Mesenchymal stem cell (in vitro differentiated cells and primary cell): ENCODE measurements around the gene SLC28A2.

ENCODE experiments used
- DNase-seq: peaks from one replicate; pipeline ENCODE4 v3.0.0-alpha.2; 2013
- H2AFZ ChIP-seq: one replicate; pipeline ENCODE4 v1.6.1; 2013; ENCODE audit warnings: low read depth, mild to moderate bottlenecking, control low read depth, inconsistent platforms, low read length, moderate library complexity
- H2AK5ac ChIP-seq: 2 replicates; pipeline ENCODE4 v1.6.1; 2013; ENCODE audit warnings: low read length, moderate library complexity, mild to moderate bottlenecking, inconsistent platforms; ENCODE audit not compliant: severe bottlenecking
- H2BK120ac ChIP-seq: one replicate; pipeline ENCODE4 v1.6.1; 2013; ENCODE audit warnings: low read depth, mild to moderate bottlenecking, inconsistent platforms, low read length, moderate library complexity
- H2BK12ac ChIP-seq, 2 experiments: one replicate each; pipeline ENCODE4 v1.6.1; 2013; ENCODE audit warnings: inconsistent platforms in 2 of 2, low read length in 2 of 2, mild to moderate bottlenecking in 2 of 2, moderate library complexity in 2 of 2, control low read depth in 1 of 2
- H2BK15ac ChIP-seq: one replicate; pipeline ENCODE4 v1.6.1; 2013; ENCODE audit warnings: mild to moderate bottlenecking, low read depth, inconsistent platforms; ENCODE audit not compliant: poor library complexity, severe bottlenecking
- H2BK5ac ChIP-seq: 2 replicates; pipeline ENCODE4 v1.6.1; 2013; ENCODE audit warnings: low read depth, mild to moderate bottlenecking, low read length, control low read depth, inconsistent platforms; ENCODE audit not compliant: poor library complexity, severe bottlenecking
- H3K14ac ChIP-seq, 2 experiments: one replicate each; pipeline ENCODE4 v1.6.1; 2013; ENCODE audit warnings: inconsistent platforms in 2 of 2, low read length in 2 of 2, control low read depth in 1 of 2, mild to moderate bottlenecking in 1 of 2, moderate library complexity in 1 of 2
- H3K18ac ChIP-seq, 2 experiments: one replicate each; pipeline ENCODE4 v1.6.1; 2013; ENCODE audit warnings: inconsistent platforms in 2 of 2, low read length in 2 of 2, control low read depth in 1 of 2, low read depth in 1 of 2, mild to moderate bottlenecking in 1 of 2
- H3K23ac ChIP-seq, 2 experiments: one replicate each; pipeline ENCODE4 v1.6.1; 2013; ENCODE audit warnings: inconsistent platforms in 2 of 2, low read length in 2 of 2, mild to moderate bottlenecking in 2 of 2, moderate library complexity in 2 of 2, control low read depth in 1 of 2
- H3K27ac ChIP-seq: 2 replicates; pipeline ENCODE4 v1.5.1; 2013; ENCODE audit warnings: mild to moderate bottlenecking, moderate library complexity, low read length, control low read depth, inconsistent platforms; ENCODE audit not compliant: poor library complexity, severe bottlenecking
- H3K27me3 ChIP-seq, 2 experiments: 2 replicates each; pipeline versions ENCODE4 v1.6.1 to v1.7.0; 2013; ENCODE audit warnings: low read length in 2 of 2, mild to moderate bottlenecking in 2 of 2, moderate library complexity in 2 of 2, control low read depth in 1 of 2, inconsistent platforms in 1 of 2; ENCODE audit not compliant: control insufficient read depth in 1 of 2, insufficient read depth in 1 of 2
- H3K36me3 ChIP-seq, 2 experiments: 2 replicates each; pipeline versions ENCODE4 v1.6.1 to v1.7.0; 2013; ENCODE audit warnings: low read length in 2 of 2, control low read depth in 1 of 2, inconsistent platforms in 1 of 2, low read depth in 1 of 2, mild to moderate bottlenecking in 1 of 2; ENCODE audit not compliant: insufficient read depth in 2 of 2, control insufficient read depth in 1 of 2
- H3K4ac ChIP-seq, 2 experiments: one replicate each; pipeline ENCODE4 v1.6.1; 2013; ENCODE audit warnings: inconsistent platforms in 2 of 2, low read length in 2 of 2, mild to moderate bottlenecking in 2 of 2, moderate library complexity in 2 of 2, control low read depth in 1 of 2, low read depth in 1 of 2
- H3K4me1 ChIP-seq: 2 replicates; pipeline ENCODE4 v1.6.1; 2013; ENCODE audit warnings: low read depth, low read length, control low read depth; ENCODE audit not compliant: control insufficient read depth, insufficient read depth
- H3K4me2 ChIP-seq: 2 replicates; pipeline ENCODE4 v1.6.1; 2013; ENCODE audit warnings: low read length, mild to moderate bottlenecking, inconsistent platforms; ENCODE audit not compliant: poor library complexity, severe bottlenecking
- H3K4me3 ChIP-seq, 2 experiments: 2 replicates each; pipeline versions ENCODE4 v1.5.1 to v1.7.0; 2013; ENCODE audit warnings: low read length in 2 of 2, mild to moderate bottlenecking in 2 of 2, control low read depth in 1 of 2, low read depth in 1 of 2; ENCODE audit not compliant: insufficient read depth in 1 of 2
- H3K79me1 ChIP-seq: replicated peaks from 2 replicates; pipeline ENCODE4 v1.6.1; 2013; ENCODE audit warnings: mild to moderate bottlenecking, control low read depth, low read length, inconsistent platforms; ENCODE audit not compliant: poor library complexity, severe bottlenecking
- H3K9ac ChIP-seq: 2 replicates; pipeline ENCODE4 v1.7.0; 2013; ENCODE audit warnings: mild to moderate bottlenecking, low read length, moderate library complexity
- H3K9me3 ChIP-seq: 2 replicates; pipeline ENCODE4 v1.7.0; 2013; ENCODE audit warnings: mild to moderate bottlenecking, low read length; ENCODE audit not compliant: control insufficient read depth
- H4K8ac ChIP-seq: one replicate; pipeline ENCODE4 v1.6.1; 2013; ENCODE audit warnings: inconsistent platforms, mild to moderate bottlenecking, low read length, moderate library complexity
- H4K91ac ChIP-seq: one replicate; pipeline ENCODE4 v1.6.1; 2013; ENCODE audit warnings: mild to moderate bottlenecking, low read length, inconsistent platforms
- WGBS: methylation state at CpG from one replicate; pipeline ENCODE4 v1.1.7; 2013; ENCODE audit warnings: mixed read lengths; 5-methylcytosine and 5-hydroxymethylcytosine counted together

SLC28A2 gene

GRCh38 chr15:45262906-45263461 is 10.9 kb downstream of the SLC28A2 start:
- Histone ChIP-seq H2BK5ac (no peak overlapping the region), H3K4me3 (no peak overlapping the region), H3K4me1 (no peaks in the 10 kb centered on the region), H2AK5ac (no peak overlapping the region), H2BK120ac (no peak overlapping the region), H4K8ac (no peak overlapping the region), H3K36me3 (no peaks in the 10 kb centered on the region), H3K18ac (no peak overlapping the region), H3K27ac (no peak overlapping the region), H3K9ac (no peak overlapping the region), H2BK12ac (no peak overlapping the region), H3K4me2 (no peak overlapping the region), H3K9me3 (no peaks in the 10 kb centered on the region), H3K14ac (no peak overlapping the region), H4K91ac (no peak overlapping the region), H3K79me1 (no peaks in the 10 kb centered on the region), H3K27me3 (peaks cover 0 to 4% of the 10 kb centered on the region in 2 experiments), H3K4ac (no peak overlapping the region), H3K23ac (no peak overlapping the region), H2AFZ (no peak overlapping the region), H2BK15ac (no peak overlapping the region)
- WGBS = 64% methylated on average over 4 of the region's 4 CpGs
- no peak for DNase-seq

GRCh38 chr15:45263854-45264253 is 11.8 kb downstream of the SLC28A2 start:
- Histone ChIP-seq H3K36me3 (no peaks in the 10 kb centered on the region), H3K4me3 (no peak overlapping the region), H3K79me1 (no peaks in the 10 kb centered on the region), H2BK12ac (no peak overlapping the region), H2BK120ac (no peak overlapping the region), H3K27ac (no peak overlapping the region), H2BK15ac (no peak overlapping the region), H3K9ac (no peak overlapping the region), H3K14ac (no peak overlapping the region), H3K4ac (no peak overlapping the region), H2BK5ac (no peak overlapping the region), H3K27me3 (peaks cover 0 to 4% of the 10 kb centered on the region in 2 experiments), H2AFZ (no peak overlapping the region), H4K8ac (no peak overlapping the region), H3K4me2 (no peak overlapping the region), H3K9me3 (no peaks in the 10 kb centered on the region), H3K4me1 (no peaks in the 10 kb centered on the region), H3K23ac (no peak overlapping the region), H3K18ac (no peak overlapping the region), H4K91ac (no peak overlapping the region), H2AK5ac (no peak overlapping the region)
- no peak for DNase-seq
- WGBS = no CpG with 5 or more reads among the region's 2 CpGs

GRCh38 chr15:45265506-45265905 is 13.5 kb downstream of the SLC28A2 start:
- H3K27me3 ChIP-seq = peaks cover 0 to 4% of the 10 kb centered on the region in 2 experiments
- 47% methylated on average over 3 of the region's 3 CpGs for WGBS
- no peak overlapping the region for H4K8ac ChIP-seq
- H3K23ac ChIP-seq = no peak overlapping the region
- H3K4ac ChIP-seq = no peak overlapping the region
- H2AFZ ChIP-seq = no peak overlapping the region
- H2BK120ac ChIP-seq = no peak overlapping the region
- no peak overlapping the region for H4K91ac ChIP-seq
- no peak overlapping the region for H3K9ac ChIP-seq
- H3K79me1 ChIP-seq = no peaks in the 10 kb centered on the region
- H3K4me1 ChIP-seq = no peaks in the 10 kb centered on the region
- no peak overlapping the region for H3K18ac ChIP-seq
- H2BK12ac ChIP-seq = no peak overlapping the region
- H3K14ac ChIP-seq = no peak overlapping the region
- H2BK5ac ChIP-seq = no peak overlapping the region
- no peak overlapping the region for H3K4me3 ChIP-seq
- no peak overlapping the region for H2AK5ac ChIP-seq
- no peak for DNase-seq
- no peaks in the 10 kb centered on the region for H3K36me3 ChIP-seq
- no peaks in the 10 kb centered on the region for H3K9me3 ChIP-seq
- H3K27ac ChIP-seq = no peak overlapping the region
- no peak overlapping the region for H2BK15ac ChIP-seq
- H3K4me2 ChIP-seq = no peak overlapping the region

- H2BK12ac ChIP-seq = no peak overlapping the region
Observed at GRCh38 chr15:45268135-45268534, 16.1 kb downstream of the SLC28A2 start.

More at GRCh38 chr15:45268135-45268534, 16.1 kb downstream of the SLC28A2 start:
- Histone ChIP-seq H2BK5ac (no peak overlapping the region), H3K4ac (no peak overlapping the region), H3K27ac (no peak overlapping the region), H3K14ac (no peak overlapping the region), H3K9me3 (no peaks in the 10 kb centered on the region), H3K36me3 (no peaks in the 10 kb centered on the region), H3K4me2 (no peak overlapping the region), H3K18ac (no peak overlapping the region), H3K27me3 (no peaks in the 10 kb centered on the region), H3K23ac (no peak overlapping the region), H2AFZ (no peak overlapping the region), H4K91ac (no peak overlapping the region), H2AK5ac (no peak overlapping the region), H2BK15ac (no peak overlapping the region), H3K4me3 (no peak overlapping the region), H4K8ac (no peak overlapping the region), H3K79me1 (no peaks in the 10 kb centered on the region), H2BK120ac (no peak overlapping the region), H3K9ac (no peak overlapping the region), H3K4me1 (no peaks in the 10 kb centered on the region)
- WGBS = 92% methylated on average over 2 of the region's 2 CpGs
- no peak for DNase-seq
